ENCODE measurements around the gene MACROD2.

DNA sequence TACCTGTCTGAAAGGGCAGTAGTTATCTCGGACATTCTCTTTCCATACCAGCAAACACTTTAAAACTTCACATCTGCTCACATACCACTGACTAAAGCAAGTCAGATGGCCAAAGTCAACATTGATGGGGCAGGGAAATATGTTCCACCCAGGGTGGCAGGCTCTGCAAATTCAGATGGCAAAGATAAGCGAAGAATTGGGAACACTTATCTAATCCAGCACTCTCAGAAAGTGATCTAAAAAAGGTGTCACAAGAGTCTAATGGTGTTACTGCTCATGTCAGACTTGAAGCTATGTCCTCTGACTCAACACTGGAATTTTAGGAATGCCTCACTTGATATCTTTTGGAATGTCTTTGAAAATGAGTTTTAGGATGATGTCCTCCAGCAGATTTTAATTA lies 1491.7 kb downstream of the MACROD2 start:
- TF ChIP-seq POLR2A (IDR thresholded peaks at IDR 0.05): no peak
- TF ChIP-seq, protein P1, sequence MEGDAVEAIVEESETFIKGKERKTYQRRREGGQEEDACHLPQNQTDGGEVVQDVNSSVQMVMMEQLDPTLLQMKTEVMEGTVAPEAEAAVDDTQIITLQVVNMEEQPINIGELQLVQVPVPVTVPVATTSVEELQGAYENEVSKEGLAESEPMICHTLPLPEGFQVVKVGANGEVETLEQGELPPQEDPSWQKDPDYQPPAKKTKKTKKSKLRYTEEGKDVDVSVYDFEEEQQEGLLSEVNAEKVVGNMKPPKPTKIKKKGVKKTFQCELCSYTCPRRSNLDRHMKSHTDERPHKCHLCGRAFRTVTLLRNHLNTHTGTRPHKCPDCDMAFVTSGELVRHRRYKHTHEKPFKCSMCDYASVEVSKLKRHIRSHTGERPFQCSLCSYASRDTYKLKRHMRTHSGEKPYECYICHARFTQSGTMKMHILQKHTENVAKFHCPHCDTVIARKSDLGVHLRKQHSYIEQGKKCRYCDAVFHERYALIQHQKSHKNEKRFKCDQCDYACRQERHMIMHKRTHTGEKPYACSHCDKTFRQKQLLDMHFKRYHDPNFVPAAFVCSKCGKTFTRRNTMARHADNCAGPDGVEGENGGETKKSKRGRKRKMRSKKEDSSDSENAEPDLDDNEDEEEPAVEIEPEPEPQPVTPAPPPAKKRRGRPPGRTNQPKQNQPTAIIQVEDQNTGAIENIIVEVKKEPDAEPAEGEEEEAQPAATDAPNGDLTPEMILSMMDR (IDR thresholded peaks at IDR 0.05): no peak
